ENCODE results near the gene ARHGAP10. TPM values are rescaled to one million over a fixed set of nuclear protein-coding genes. Genes with fewer than 3 reads are reported as not detected.
A peak's percentile ranks its signal among the peaks of the same experiment; 100 is the strongest.

Gene ARHGAP10
- total and polyA plus RNA-seq, 10 of the 15 experiments (the other 5 are each of a cell fraction or from before 2014, with no cell fraction given): 1.3 to 25.8 (median 17.2) TPM

GRCh38 chr4:147735413-147736301, 3.8 kb downstream of the ARHGAP10 start (continued):
- TF ChIP-seq CUX1 (IDR thresholded peaks at IDR 0.05; ENCODE audit: insufficient replicate concordance, low read depth, low read length) (no peak), RB1 (IDR thresholded peaks at IDR 0.05; ENCODE audit: borderline replicate concordance) (no peak), POLR2AphosphoS2 (IDR thresholded peaks at IDR 0.05; ENCODE audit: low read depth, low read length) (no peak), E2F8 (IDR thresholded peaks at IDR 0.05; ENCODE audit: low read depth, partially characterized antibody) (no peak), SUZ12 (IDR thresholded peaks at IDR 0.05; ENCODE audit: unreplicated experiment) (no peak), GATAD2B (conservative IDR thresholded peaks at IDR 0.05; ENCODE audit: low read depth) (no peak), ATF3 (IDR thresholded peaks at IDR 0.05; ENCODE audit: borderline replicate concordance, extremely low read depth, low read depth, low read length) (no peak), GABPA (IDR thresholded peaks at IDR 0.05; ENCODE audit: low read depth) (no peak), CBX5 (IDR thresholded peaks at IDR 0.05; ENCODE audit: low read depth) (0 out of 2 replicates have a peak, but pooled peaks have one; percentile 7), ZBTB4 (CRISPR knock-in tag; IDR thresholded peaks at IDR 0.05) (no peak), IRF3 (IDR thresholded peaks at IDR 0.05) (no peak), TCF3 (IDR thresholded peaks at IDR 0.05; ENCODE audit: borderline replicate concordance, insufficient read depth, low read depth, low read length) (no peak), RAD51 (IDR thresholded peaks at IDR 0.05) (no peak), CHD4 (IDR thresholded peaks at IDR 0.05) (no peak), ATF7 (IDR thresholded peaks at IDR 0.05; ENCODE audit: low read depth) (no peak)

Data from GM12878 (cell line).